A673 (cell line): ENCODE measurements around the gene FHIT.

Experiments
- EZH2 ChIP-seq: fragments of 200-600 bp; sonication (generic); IDR thresholded peaks from 2 replicates; pipeline ENCODE4 v1.6.1; 2017; ENCODE audit warnings: borderline replicate concordance, low read depth, mild to moderate bottlenecking, mixed read lengths, antibody characterized with exemption, low read length; ENCODE audit not compliant: poor library complexity, severe bottlenecking
- TF ChIP-seq, protein P1 (sequence below): fragments of 300-800, 200-600 bp; sonication (generic); conservative IDR thresholded peaks from 2 replicates; pipeline ENCODE4 v1.5.1; 2017; ENCODE audit warnings: low read depth, mild to moderate bottlenecking, antibody characterized with exemption, low read length, moderate library complexity, mixed read lengths

DNA sequence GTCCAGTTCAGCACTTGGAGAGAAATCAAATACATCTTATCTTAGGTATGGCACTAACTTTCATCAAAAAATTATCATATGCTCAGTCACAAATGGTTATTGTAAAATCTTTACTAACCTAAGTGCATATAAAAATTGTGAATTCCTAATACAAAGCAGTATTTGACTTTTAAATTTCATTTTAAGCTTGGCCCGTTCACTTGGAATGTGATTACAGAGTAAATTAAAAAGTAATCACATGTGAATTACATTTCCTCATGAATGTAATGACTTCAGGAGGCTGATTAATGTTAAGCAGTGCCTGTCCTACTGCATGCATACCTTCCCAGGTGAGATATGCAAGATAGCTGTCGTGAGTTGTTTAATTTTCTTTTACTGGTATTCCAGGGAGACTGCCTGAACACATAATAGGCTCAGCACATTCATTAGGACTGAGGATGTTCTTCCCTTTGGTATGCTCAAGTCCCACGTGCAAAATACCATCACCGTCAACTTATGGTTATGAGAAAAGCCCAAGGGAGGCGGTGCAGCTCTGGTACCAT, 1053.0 kb downstream of the FHIT start:
- TF ChIP-seq, protein P1, sequence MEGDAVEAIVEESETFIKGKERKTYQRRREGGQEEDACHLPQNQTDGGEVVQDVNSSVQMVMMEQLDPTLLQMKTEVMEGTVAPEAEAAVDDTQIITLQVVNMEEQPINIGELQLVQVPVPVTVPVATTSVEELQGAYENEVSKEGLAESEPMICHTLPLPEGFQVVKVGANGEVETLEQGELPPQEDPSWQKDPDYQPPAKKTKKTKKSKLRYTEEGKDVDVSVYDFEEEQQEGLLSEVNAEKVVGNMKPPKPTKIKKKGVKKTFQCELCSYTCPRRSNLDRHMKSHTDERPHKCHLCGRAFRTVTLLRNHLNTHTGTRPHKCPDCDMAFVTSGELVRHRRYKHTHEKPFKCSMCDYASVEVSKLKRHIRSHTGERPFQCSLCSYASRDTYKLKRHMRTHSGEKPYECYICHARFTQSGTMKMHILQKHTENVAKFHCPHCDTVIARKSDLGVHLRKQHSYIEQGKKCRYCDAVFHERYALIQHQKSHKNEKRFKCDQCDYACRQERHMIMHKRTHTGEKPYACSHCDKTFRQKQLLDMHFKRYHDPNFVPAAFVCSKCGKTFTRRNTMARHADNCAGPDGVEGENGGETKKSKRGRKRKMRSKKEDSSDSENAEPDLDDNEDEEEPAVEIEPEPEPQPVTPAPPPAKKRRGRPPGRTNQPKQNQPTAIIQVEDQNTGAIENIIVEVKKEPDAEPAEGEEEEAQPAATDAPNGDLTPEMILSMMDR, result no peak
- no peak for TF ChIP-seq EZH2
